H9 (cell line): ENCODE data around the gene RPP25. TPM values are rescaled to one million over a fixed set of nuclear protein-coding genes. Genes with fewer than 3 reads are reported as not detected.

Experiments
- DNase-seq: peaks from one replicate; pipeline ENCODE4 v3.0.0-alpha.2; 2017
- H2AFZ ChIP-seq: one replicate; pipeline ENCODE4 v1.6.1; 2013; ENCODE audit warnings: mild to moderate bottlenecking, low read length, control low read depth, moderate library complexity
- H2AK5ac ChIP-seq: 2 replicates; pipeline ENCODE4 v1.6.1; 2013; ENCODE audit warnings: low read length, control low read depth, mixed read lengths; ENCODE audit not compliant: insufficient read length
- H2BK120ac ChIP-seq: one replicate; pipeline ENCODE4 v1.6.1; 2013; ENCODE audit warnings: low read depth, mild to moderate bottlenecking, low read length, control low read depth, inconsistent platforms; ENCODE audit not compliant: poor library complexity, severe bottlenecking
- H2BK12ac ChIP-seq: 2 replicates; pipeline ENCODE4 v1.6.1; 2013; ENCODE audit warnings: low read length, control low read depth, mixed read lengths, low read depth; ENCODE audit not compliant: insufficient read length
- H2BK15ac ChIP-seq: 2 replicates; pipeline ENCODE4 v1.6.1; 2013; ENCODE audit warnings: low read depth, low read length, control low read depth
- H2BK20ac ChIP-seq: one replicate; pipeline ENCODE4 v1.6.1; 2013; ENCODE audit warnings: low read depth, mild to moderate bottlenecking, low read length, control low read depth, inconsistent platforms; ENCODE audit not compliant: poor library complexity, severe bottlenecking
- H2BK5ac ChIP-seq: 2 replicates; pipeline ENCODE4 v1.6.1; 2013; ENCODE audit warnings: low read length, control low read depth, mixed read lengths; ENCODE audit not compliant: insufficient read length
- H3K14ac ChIP-seq: 2 replicates; pipeline ENCODE4 v1.6.1; 2013; ENCODE audit warnings: low read length, control low read depth; ENCODE audit not compliant: insufficient read depth
- H3K18ac ChIP-seq: 2 replicates; pipeline ENCODE4 v1.6.1; 2013; ENCODE audit warnings: low read depth, mild to moderate bottlenecking, mixed read lengths, low read length, control low read depth; ENCODE audit not compliant: insufficient read length
- H3K23ac ChIP-seq: 2 replicates; pipeline ENCODE4 v1.6.1; 2013; ENCODE audit warnings: low read length, control low read depth, mixed read lengths, low read depth; ENCODE audit not compliant: insufficient read length
- H3K23me2 ChIP-seq: 2 replicates; pipeline ENCODE4 v1.6.1; 2013; ENCODE audit warnings: low read depth, mild to moderate bottlenecking, mixed read lengths, low read length, control low read depth; ENCODE audit not compliant: insufficient read length, poor library complexity, severe bottlenecking
- H3K27ac ChIP-seq: 2 replicates; pipeline ENCODE4 v1.5.1; 2013; ENCODE audit warnings: low read length, control low read depth, mixed read lengths, low read depth; ENCODE audit not compliant: insufficient read length
- H3K27me3 ChIP-seq: 2 replicates; pipeline ENCODE4 v1.6.1; 2013; ENCODE audit warnings: low read length, control low read depth, inconsistent platforms; ENCODE audit not compliant: insufficient read depth
- H3K4ac ChIP-seq: 2 replicates; pipeline ENCODE4 v1.6.1; 2013; ENCODE audit warnings: low read depth, mild to moderate bottlenecking, control low read depth, inconsistent platforms, low read length, moderate library complexity
- H3K4me1 ChIP-seq: 2 replicates; pipeline ENCODE4 v1.6.1; 2013; ENCODE audit warnings: low read length, control low read depth, inconsistent platforms; ENCODE audit not compliant: insufficient read depth
- H3K4me2 ChIP-seq: 2 replicates; pipeline ENCODE4 v1.6.1; 2013; ENCODE audit warnings: low read length, control low read depth, mixed read lengths; ENCODE audit not compliant: insufficient read length, insufficient read depth
- H3K56ac ChIP-seq: 2 replicates; pipeline ENCODE4 v1.6.1; 2013; ENCODE audit warnings: low read depth, mild to moderate bottlenecking, mixed read lengths, low read length, control low read depth; ENCODE audit not compliant: insufficient read length
- H3K79me1 ChIP-seq: 2 replicates; pipeline ENCODE4 v1.6.1; 2013; ENCODE audit warnings: low read depth, mild to moderate bottlenecking, moderate library complexity, low read length, control low read depth, inconsistent platforms; ENCODE audit not compliant: insufficient read depth, poor library complexity, severe bottlenecking
- H3K79me2 ChIP-seq: 2 replicates; pipeline ENCODE4 v1.6.1; 2013; ENCODE audit warnings: low read length, control low read depth, inconsistent platforms; ENCODE audit not compliant: insufficient read depth
- H3K9ac ChIP-seq: 2 replicates; pipeline ENCODE4 v1.6.1; 2013; ENCODE audit warnings: low read length, control low read depth, mixed read lengths; ENCODE audit not compliant: insufficient read length; ENCODE audit errors: extremely low read depth
- H3K9me3 ChIP-seq: one replicate; pipeline ENCODE4 v1.6.1; 2013; ENCODE audit warnings: low read depth, low read length, inconsistent platforms; ENCODE audit not compliant: control insufficient read depth
- H3T11ph ChIP-seq: one replicate; pipeline ENCODE4 v1.6.1; 2013; ENCODE audit warnings: mild to moderate bottlenecking, low read length, control low read depth, inconsistent platforms
- H4K20me1 ChIP-seq: one replicate; pipeline ENCODE4 v1.6.1; 2013; ENCODE audit not compliant: control insufficient read depth, insufficient read length, insufficient read depth
- H4K5ac ChIP-seq: 2 replicates; pipeline ENCODE4 v1.6.1; 2013; ENCODE audit warnings: low read depth, mild to moderate bottlenecking, mixed read lengths, low read length, control low read depth; ENCODE audit not compliant: insufficient read length
- H4K8ac ChIP-seq: replicated peaks from 2 replicates; pipeline ENCODE4 v1.6.1; 2013; ENCODE audit warnings: low read length, control low read depth, mixed read lengths, low read depth; ENCODE audit not compliant: insufficient read length
- H4K91ac ChIP-seq: 2 replicates; pipeline ENCODE4 v1.6.1; 2013; ENCODE audit warnings: low read depth, mild to moderate bottlenecking, moderate library complexity, mixed read lengths, low read length, control low read depth; ENCODE audit not compliant: insufficient read length
- H3K27ac Mint-ChIP-seq, 3 experiments: 2 replicates in 2 of 3; 3 replicates in 1 of 3; pipeline ENCODE4 v1.8.0; 2020 to 2021; ENCODE audit warnings: mixed read lengths in 3 of 3, mild to moderate bottlenecking in 1 of 3, moderate library complexity in 1 of 3
- H3K27me3 Mint-ChIP-seq: 2 replicates; pipeline ENCODE4 v1.8.0; 2021; ENCODE audit warnings: low read depth, mild to moderate bottlenecking, moderate library complexity, mixed read lengths
- H3K36me3 Mint-ChIP-seq, 3 experiments: 2 replicates in 2 of 3; 3 replicates in 1 of 3; pipeline ENCODE4 v1.8.0; 2020 to 2021; ENCODE audit warnings: low read depth in 3 of 3, mixed read lengths in 3 of 3; ENCODE audit not compliant: insufficient read depth in 1 of 3
- H3K4me1 Mint-ChIP-seq, 2 experiments: 2 replicates each; pipeline ENCODE4 v1.8.0; 2020; ENCODE audit warnings: mixed read lengths in 2 of 2
- H3K4me3 Mint-ChIP-seq, 2 experiments: 2 replicates in 1 of 2; 3 replicates in 1 of 2; pipeline ENCODE4 v1.8.0; 2020 to 2021; ENCODE audit warnings: mild to moderate bottlenecking in 2 of 2, mixed read lengths in 2 of 2, moderate library complexity in 1 of 2
- H3K9me3 Mint-ChIP-seq, 2 experiments: 2 replicates in 1 of 2; 3 replicates in 1 of 2; pipeline ENCODE4 v1.8.0; 2020; ENCODE audit warnings: mild to moderate bottlenecking in 2 of 2, mixed read lengths in 2 of 2, moderate library complexity in 1 of 2
- WGBS: extraction: QIAGEN DNeasy Blood & Tissue Kit; methylation state at CpG from one replicate; pipeline ENCODE4 v1.1.7; 2013; ENCODE audit warnings: missing lambda C conversion rate, low lambda C conversion rate, mixed read lengths; ENCODE audit not compliant: insufficient read length; ENCODE audit errors: extremely low coverage; 5-methylcytosine and 5-hydroxymethylcytosine counted together
- total RNA-seq: library from RNA; stranded (reverse); gene quantifications from 2 replicates; pipeline ENCODE4 v1.2.1, GENCODE V29; 2021
- TF ChIP-seq, protein P1 (sequence below): fragments of 200-600 bp; sonication (generic); conservative IDR thresholded peaks from 3 replicates; pipeline ENCODE4 v1.8.0; 2021; ENCODE audit warnings: antibody characterized with exemption, mild to moderate bottlenecking

RPP25 gene
- total RNA-seq, 1 experiment from 2014 or later = 12.6 TPM

DNA sequence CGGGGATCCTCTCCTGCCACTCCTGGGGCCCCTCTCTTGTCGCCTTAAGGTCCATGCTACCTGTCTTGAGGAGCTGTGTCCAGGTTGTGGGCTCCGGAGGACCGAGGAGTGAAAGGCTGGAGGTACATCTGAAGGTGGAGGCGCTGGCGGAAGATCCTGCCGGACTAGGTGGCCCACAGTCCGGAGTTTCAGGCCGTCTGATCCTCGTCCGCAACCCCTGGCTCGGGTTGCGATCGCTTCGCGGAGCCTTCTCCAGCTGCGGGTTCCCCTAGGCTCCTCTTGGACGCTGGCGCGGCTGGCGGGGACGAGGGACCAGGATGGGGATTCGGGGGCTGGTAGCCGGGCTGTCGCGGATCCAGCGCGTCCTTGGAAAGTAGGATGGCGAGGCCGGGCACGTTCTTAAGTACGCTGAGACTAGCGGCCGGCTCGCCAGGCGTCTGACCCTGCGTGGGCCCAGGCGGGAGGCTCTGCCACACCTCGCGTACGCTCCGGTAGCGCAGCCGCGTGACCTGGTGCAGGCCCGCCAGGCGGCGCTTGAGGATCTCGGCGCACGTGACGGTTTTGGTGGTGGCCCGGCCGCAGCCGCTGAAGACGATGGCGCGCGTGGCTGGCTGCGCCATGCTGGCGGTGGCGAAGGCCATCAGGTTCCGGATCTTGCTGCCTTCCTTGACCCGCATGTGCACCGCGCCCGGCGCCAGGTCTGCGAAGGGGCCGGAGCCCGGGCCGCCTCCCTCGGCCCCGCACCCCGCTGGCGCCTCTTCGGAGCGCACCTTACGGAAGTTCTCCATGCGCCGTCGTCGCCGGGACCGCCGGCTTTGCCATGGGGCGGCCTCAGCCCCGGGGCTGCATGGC, 550 bp downstream of the RPP25 start:
- Histone ChIP-seq H3K4ac (no peak overlapping the region), H4K8ac (no peak overlapping the region), H2BK12ac (no peak overlapping the region), H2AFZ (no peak overlapping the region), H3K9ac (peak overlapping the region; percentile 35), H2BK5ac (no peak overlapping the region), H2BK120ac (no peak overlapping the region), H3K27me3 (peaks cover 11% of the 10 kb centered on the region; the same call in 1 of the 2 replicates), H3K4me2 (peak overlapping the region; percentile 72), H3K18ac (no peak overlapping the region), H4K91ac (no peak overlapping the region), H3K79me1 (no peaks in the 10 kb centered on the region), H3K9me3 (no peaks in the 10 kb centered on the region), H3K56ac (no peak overlapping the region), H3K79me2 (peaks cover 3% of the 10 kb centered on the region; the same call in 1 of the 2 replicates), H4K5ac (no peak overlapping the region), H3K14ac (peak overlapping the region; percentile 88), H3K4me1 (no peaks in the 10 kb centered on the region; the same call in 1 of the 2 replicates), H2BK15ac (no peak overlapping the region), H3K27ac (no peak overlapping the region), H4K20me1 (no peaks in the 10 kb centered on the region), H2BK20ac (no peak overlapping the region), H3K23ac (no peak overlapping the region), H3K23me2 (peaks cover 34% of the 10 kb centered on the region), H3T11ph (no peak overlapping the region), H2AK5ac (no peak overlapping the region)
- Mint-ChIP-seq H3K4me3 (peak overlapping the region; percentile 67 to 92), H3K9me3 (no peaks in the 10 kb centered on the region), H3K4me1 (peaks cover 23 to 34% of the 10 kb centered on the region in 2 experiments), H3K27ac (no peak overlapping the region), H3K27me3 (peaks cover 58% of the 10 kb centered on the region), H3K36me3 (peaks cover 0 to 2% (median 0%) of the 10 kb centered on the region in 3 experiments; a peak in 2 of 7 replicates)
- TF ChIP-seq, protein P1, sequence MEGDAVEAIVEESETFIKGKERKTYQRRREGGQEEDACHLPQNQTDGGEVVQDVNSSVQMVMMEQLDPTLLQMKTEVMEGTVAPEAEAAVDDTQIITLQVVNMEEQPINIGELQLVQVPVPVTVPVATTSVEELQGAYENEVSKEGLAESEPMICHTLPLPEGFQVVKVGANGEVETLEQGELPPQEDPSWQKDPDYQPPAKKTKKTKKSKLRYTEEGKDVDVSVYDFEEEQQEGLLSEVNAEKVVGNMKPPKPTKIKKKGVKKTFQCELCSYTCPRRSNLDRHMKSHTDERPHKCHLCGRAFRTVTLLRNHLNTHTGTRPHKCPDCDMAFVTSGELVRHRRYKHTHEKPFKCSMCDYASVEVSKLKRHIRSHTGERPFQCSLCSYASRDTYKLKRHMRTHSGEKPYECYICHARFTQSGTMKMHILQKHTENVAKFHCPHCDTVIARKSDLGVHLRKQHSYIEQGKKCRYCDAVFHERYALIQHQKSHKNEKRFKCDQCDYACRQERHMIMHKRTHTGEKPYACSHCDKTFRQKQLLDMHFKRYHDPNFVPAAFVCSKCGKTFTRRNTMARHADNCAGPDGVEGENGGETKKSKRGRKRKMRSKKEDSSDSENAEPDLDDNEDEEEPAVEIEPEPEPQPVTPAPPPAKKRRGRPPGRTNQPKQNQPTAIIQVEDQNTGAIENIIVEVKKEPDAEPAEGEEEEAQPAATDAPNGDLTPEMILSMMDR = peak; percentile 57
- DNase-seq = peak; percentile 78
- WGBS = no CpG with 5 or more reads among the region's 88 CpGs
